K562 (cell line): Measurements from ENCODE around the gene DAGLB. TPM values are rescaled to one million over a fixed set of nuclear protein-coding genes. Genes with fewer than 3 reads are reported as not detected.

Experiments
- ATAC-seq: fragments of 200-7000 bp; cut with Tn5 transposase; 3 replicates; pipeline ENCODE4 v1.9.1; 2020; ENCODE audit warnings: moderate library complexity
- BruUV-seq: library from RNA; stranded (reverse); fragments of 400-500 nt; replicated peaks from 2 replicates; lab custom pipeline; 2021; lab: Mats Ljungman, UMichigan
- CTCF ChIA-PET: fragments of 300-600 bp; formaldehyde crosslinking; extraction: SDS; loops from one replicate; lab custom pipeline; 2021; ENCODE audit warnings: low intra/inter-chr PET ratio; lab: Yijun Ruan, JAX
- POLR2A ChIA-PET: fragments of 300-600, 350-650 bp; sonication (Branson Sonifier 250); formaldehyde crosslinking; extraction: SDS; loops from one replicate; lab custom pipeline; 2021; ENCODE audit warnings: antibody characterized with exemption, inconsistent platforms; lab: Yijun Ruan, JAX
- DNase-seq, 4 experiments: peaks; one replicate each; pipeline versions ENCODE4 v3.0.0 to v3.0.0-alpha.2; 2011 to 2018; ENCODE audit warnings: low spot score in 3 of 4, mixed read lengths in 3 of 4; ENCODE audit errors: extremely low read depth in 1 of 4
- FAIRE-seq: peaks from 2 replicates; lab custom pipeline; 2011; peaks lifted over from hg19 to GRCh38; lab: Jason Lieb, UNC
- H2AFZ ChIP-seq: 2 replicates; pipeline ENCODE4 v1.6.0; 2011; ENCODE audit warnings: low read depth, low read length, control low read depth, inconsistent platforms
- H3K27ac ChIP-seq: fragments of 200-600 bp; 3 replicates; pipeline ENCODE4 v1.8.0; 2011; ENCODE audit warnings: low read depth, mild to moderate bottlenecking, control low read depth, inconsistent platforms, low read length, moderate library complexity, mixed read lengths; ENCODE audit errors: extremely low read depth
- H3K27me3 ChIP-seq, 2 experiments: fragments of 300-600 bp in 1 of 2; 2 replicates in 1 of 2; 3 replicates in 1 of 2; pipeline versions ENCODE4 v1.6.0 to v1.8.0; 2011; ENCODE audit warnings: inconsistent platforms in 2 of 2, low read length in 2 of 2, mild to moderate bottlenecking in 1 of 2, mixed read lengths in 1 of 2, moderate library complexity in 1 of 2; ENCODE audit not compliant: control insufficient read depth in 2 of 2, insufficient read depth in 2 of 2
- H3K36me3 ChIP-seq: fragments of 300-600 bp; 3 replicates; pipeline ENCODE4 v1.8.0; 2011; ENCODE audit warnings: mild to moderate bottlenecking, low read length, inconsistent platforms; ENCODE audit not compliant: control insufficient read depth, insufficient read depth
- H3K4me1 ChIP-seq, 2 experiments: fragments of 200-600 bp in 1 of 2; replicated peaks in 1 of 2; 2 replicates in 1 of 2; 3 replicates in 1 of 2; pipeline versions ENCODE4 v1.5.1 to v1.8.0; 2011; ENCODE audit warnings: inconsistent platforms in 2 of 2, low read length in 2 of 2, mild to moderate bottlenecking in 1 of 2, mixed read lengths in 1 of 2, moderate library complexity in 1 of 2; ENCODE audit not compliant: control insufficient read depth in 2 of 2, insufficient read depth in 2 of 2
- H3K4me2 ChIP-seq: 2 replicates; pipeline ENCODE4 v1.6.1; 2011; ENCODE audit warnings: low read length, control low read depth, inconsistent platforms, mixed read lengths; ENCODE audit not compliant: insufficient read depth
- H3K4me3 ChIP-seq: fragments of 200-600 bp; sonication (generic), shearing (Covaris generic); 2 replicates; pipeline ENCODE4 v1.5.1; 2016; ENCODE audit warnings: control low read depth, inconsistent platforms
- H3K79me2 ChIP-seq: fragments of 200-600 bp; 3 replicates; pipeline ENCODE4 v1.8.0; 2011; ENCODE audit warnings: low read length, inconsistent platforms; ENCODE audit not compliant: control insufficient read depth, insufficient read depth
- H3K9ac ChIP-seq, 2 experiments: 2 replicates each; pipeline versions ENCODE4 v1.6.0 to v1.6.1; 2011; ENCODE audit warnings: low read depth in 2 of 2, low read length in 2 of 2, control low read depth in 1 of 2, inconsistent platforms in 1 of 2, mild to moderate bottlenecking in 1 of 2, mixed read lengths in 1 of 2; ENCODE audit not compliant: insufficient read depth in 1 of 2
- H3K9me1 ChIP-seq: one replicate; pipeline ENCODE4 v1.6.0; 2011; ENCODE audit warnings: inconsistent platforms, mild to moderate bottlenecking, low read length, moderate library complexity; ENCODE audit not compliant: control insufficient read depth, insufficient read depth
- H3K9me3 ChIP-seq: replicated peaks from 2 replicates; pipeline ENCODE4 v1.5.1; 2011; ENCODE audit warnings: low read depth, low read length, inconsistent platforms; ENCODE audit not compliant: control insufficient read depth, insufficient read depth
- H4K20me1 ChIP-seq: replicated peaks from 2 replicates; pipeline ENCODE4 v1.6.1; 2011; ENCODE audit warnings: low read length, inconsistent platforms, mixed read lengths; ENCODE audit not compliant: control insufficient read depth, insufficient read depth
- ETV6 ChIP-seq, 3 experiments: fragments of 150-350 bp in 1 of 3; sonication (generic) in 1 of 3; formaldehyde crosslinking in 1 of 3; IDR thresholded peaks; 2 replicates each; pipeline versions ENCODE4 v1.6.1 to v1.8.0; 2014 to 2022; ENCODE audit warnings: borderline replicate concordance in 2 of 3, low read depth in 2 of 3, antibody characterized with exemption in 1 of 3, low read length in 1 of 3, mild to moderate bottlenecking in 1 of 3, missing genetic modification reagents in 1 of 3
- KDM5B ChIP-seq: fragments of 200-600 bp; sonication (generic); IDR thresholded peaks from 2 replicates; pipeline ENCODE4 v1.6.1; 2012; ENCODE audit warnings: low read depth, mild to moderate bottlenecking, moderate library complexity, low read length, control low read depth, inconsistent platforms; ENCODE audit not compliant: insufficient replicate concordance
- NFE2L1 ChIP-seq: fragments of 450-650 bp; IDR thresholded peaks from 2 replicates; pipeline ENCODE4 v1.6.1; 2016; ENCODE audit warnings: missing genetic modification characterization, low read depth, mild to moderate bottlenecking, missing compliant biosample characterization, moderate library complexity, borderline replicate concordance
- RBM14 ChIP-seq: fragments of 200-400 bp; formaldehyde crosslinking; IDR thresholded peaks from 2 replicates; pipeline ENCODE4 v1.6.1; 2018; ENCODE audit warnings: low read depth, mild to moderate bottlenecking, low read length, moderate library complexity, borderline replicate concordance; ENCODE audit not compliant: insufficient read depth
- RFX5 ChIP-seq: IDR thresholded peaks from 2 replicates; pipeline ENCODE4 v1.6.1; 2011; ENCODE audit warnings: low read depth, mild to moderate bottlenecking, improper control_type of control experiment, low read length
- SMC3 ChIP-seq: conservative IDR thresholded peaks from 2 replicates; pipeline ENCODE4 v1.6.1; 2011; ENCODE audit warnings: low read depth, low read length, improper control_type of control experiment; ENCODE audit not compliant: insufficient read depth
- SRSF3 ChIP-seq: fragments of 200-400 bp; formaldehyde crosslinking; IDR thresholded peaks from 2 replicates; pipeline ENCODE4 v1.6.1; 2016; ENCODE audit warnings: mild to moderate bottlenecking, low read length, moderate library complexity; ENCODE audit not compliant: insufficient read depth
- ZBTB40 ChIP-seq, 2 experiments: fragments of 450-650 bp in 1 of 2; sonication (generic) in 1 of 2; formaldehyde crosslinking in 1 of 2; IDR thresholded peaks; 2 replicates each; pipeline versions ENCODE4 v1.7.1 to v1.9.0; 2016 to 2022; ENCODE audit warnings: inconsistent platforms in 1 of 2, mild to moderate bottlenecking in 1 of 2, missing genetic modification reagents in 1 of 2
- ZNF12 ChIP-seq: sonication (generic); formaldehyde crosslinking; IDR thresholded peaks from 2 replicates; pipeline ENCODE4 v1.4.0; 2020; ENCODE audit warnings: mild to moderate bottlenecking, missing genetic modification reagents
- WGBS: fragments of 100-300 bp; shearing (Covaris generic); methylation state at CpG from one replicate; pipeline ENCODE4 v1.1.6; 2016; ENCODE audit warnings: low coverage, mixed read lengths; ENCODE audit not compliant: insufficient coverage; ENCODE audit errors: missing lambda C conversion rate; 5-methylcytosine and 5-hydroxymethylcytosine counted together
- in situ Hi-C: fragments of 300-500 bp; cut with MboI; formaldehyde crosslinking; loops from 4 replicates; pipeline ENCODE4 v1.15.0; 2018; ENCODE audit warnings: inconsistent platforms, mixed read lengths
- intact Hi-C: fragments of 100-400 bp; cut with micrococcal nuclease; formaldehyde crosslinking; loops from 2 replicates; pipeline ENCODE4 v1.14.2; 2022
- polyA plus RNA-seq, 8 experiments: library from polyadenylated mRNA; depleted of rRNA in 4 of 8; stranded (reverse) in 5 of 8; unstranded in 3 of 8; fragments of >200 nt; fragmentation: Nextera tagmentation in 2 of 8; fragmentation: Illumina TruSeq in 1 of 8; extraction: Ambion mirVana in 2 of 8; extraction: Trizol in 1 of 8; gene quantifications; 2 replicates each; pipeline versions ENCODE4 v1.2.1 to v1.2.3, GENCODE V29; 2011 to 2014; ENCODE audit warnings: inconsistent platforms in 1 of 8, missing spikeins in 1 of 8
- total RNA-seq, 7 experiments: library from RNA; depleted of rRNA in 6 of 7; stranded (reverse); fragments of >200 nt in 6 of 7; fragmentation: Illumina TruSeq in 2 of 7; extraction: Trizol in 2 of 7; gene quantifications; 2 replicates each; pipeline versions ENCODE4 v1.2.1 to v1.2.3, GENCODE V29; 2011 to 2021; ENCODE audit warnings: low replicate concordance in 1 of 7

The DAGLB gene
- total and polyA plus RNA-seq, 9 of the 15 experiments (the other 6 are each of a cell fraction or from before 2014, with no cell fraction given) = 0.92 to 16.4 (median 9.3) TPM

DNA sequence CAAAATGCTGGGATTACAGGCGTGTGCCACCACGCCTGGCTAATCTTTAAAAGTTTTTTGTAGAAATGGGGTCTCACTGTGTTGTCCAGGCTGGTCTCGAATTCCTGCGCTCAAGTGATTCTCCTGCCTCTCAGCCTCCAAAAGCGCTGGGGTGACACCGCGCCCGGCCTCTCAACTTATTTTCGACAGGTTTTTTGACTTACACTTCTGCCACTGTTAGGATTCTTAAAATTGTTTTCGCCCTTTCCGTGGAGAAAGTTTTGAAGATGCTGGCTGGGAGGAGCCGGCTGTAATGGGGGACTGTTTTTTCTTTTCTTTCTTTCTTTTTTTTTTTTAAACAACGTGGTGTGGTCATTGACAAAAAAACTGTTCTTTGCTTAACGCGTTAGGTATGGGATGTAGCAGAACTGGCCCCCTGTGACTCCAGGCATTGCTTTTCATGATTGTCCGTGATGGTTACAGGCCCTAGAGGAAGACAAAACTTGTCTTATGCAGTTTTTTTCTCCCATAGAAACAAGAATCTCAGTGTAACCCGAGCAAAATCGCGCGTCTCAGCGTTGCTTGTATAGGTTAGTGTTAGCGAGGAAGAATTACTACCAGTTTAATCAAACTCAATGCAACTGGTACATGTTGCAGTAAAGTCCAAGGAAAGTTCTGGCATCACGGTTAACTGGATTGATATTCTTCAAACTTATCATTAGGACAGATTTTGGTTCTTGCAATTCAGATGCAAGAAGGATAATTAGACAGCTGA, 72.2 kb downstream of the DAGLB start:
- H3K79me2 ChIP-seq = peaks cover 60% of the 10 kb centered on the region
- peak overlapping the region; percentile 90 for H3K27ac ChIP-seq
- H4K20me1 ChIP-seq = peaks cover 33% of the 10 kb centered on the region
- no peak overlapping the region for H2AFZ ChIP-seq
- H3K27me3 ChIP-seq = no peaks in the 10 kb centered on the region
- intact Hi-C loops (no loop called here), in situ Hi-C loops (no loop called here)
- 1% methylated on average over 23 of the region's 23 CpGs for WGBS
- DNase-seq (peak in 1 of 4 experiments; percentile 43), FAIRE-seq (peak; percentile 62), ATAC-seq (peak; percentile 10)
- TSS peak; percentile 71 for BruUV-seq
- ChIA-PET POLR2A (interaction anchor here (0.6 kb wide), 1 partner anchor 269 kb away, joined by 3 read pairs; no protein-coding TSS in a partner anchor), CTCF (no interaction called here)
- H3K36me3 ChIP-seq = peaks cover 30% of the 10 kb centered on the region
- H3K4me2 ChIP-seq = peak overlapping the region; percentile 83
- peak overlapping the region; percentile 88 for H3K4me3 ChIP-seq
- H3K9me1 ChIP-seq = no peaks in the 10 kb centered on the region
- peak overlapping the region; percentile 86 to 96 for H3K9ac ChIP-seq
- H3K4me1 ChIP-seq = peaks cover 11 to 20% of the 10 kb centered on the region in 2 experiments; a peak in 4 of 5 replicates
- no peaks in the 10 kb centered on the region for H3K9me3 ChIP-seq
- TF ChIP-seq ETV6 (IDR thresholded peaks at IDR 0.05; ENCODE audit: borderline replicate concordance in 1 of 2, low read depth in 2 of 2, low read length in 1 of 2) (no peak), ETV6 (CRISPR knock-in tag; IDR thresholded peaks at IDR 0.05; ENCODE audit: borderline replicate concordance) (no peak), KDM5B (peak; percentile 30), ZNF12 (no peak), ZBTB40 (IDR thresholded peaks at IDR 0.05) (peak; percentile 27; the same call in 1 of the 2 replicates), ZBTB40 (CRISPR knock-in tag; IDR thresholded peaks at IDR 0.05) (no peak), SMC3 (no peak), RBM14 (no peak), SRSF3 (no peak), RFX5 (no peak), NFE2L1 (tag) (no peak)
